K562 (cell line): ENCODE data around the gene AAGAB. TPM values are rescaled to one million over a fixed set of nuclear protein-coding genes. Genes with fewer than 3 reads are reported as not detected.

Source experiments
- ATAC-seq: fragments of 200-7000 bp; cut with Tn5 transposase; 3 replicates; pipeline ENCODE4 v1.9.1; 2020; ENCODE audit warnings: moderate library complexity
- BruUV-seq: library from RNA; stranded (reverse); fragments of 400-500 nt; replicated peaks from 2 replicates; lab custom pipeline; 2021; lab: Mats Ljungman, UMichigan
- CTCF ChIA-PET: fragments of 300-600 bp; formaldehyde crosslinking; extraction: SDS; loops from one replicate; lab custom pipeline; 2021; ENCODE audit warnings: low intra/inter-chr PET ratio; lab: Yijun Ruan, JAX
- POLR2A ChIA-PET: fragments of 300-600, 350-650 bp; sonication (Branson Sonifier 250); formaldehyde crosslinking; extraction: SDS; loops from one replicate; lab custom pipeline; 2021; ENCODE audit warnings: antibody characterized with exemption, inconsistent platforms; lab: Yijun Ruan, JAX
- DNase-seq, 4 experiments: peaks; one replicate each; pipeline versions ENCODE4 v3.0.0 to v3.0.0-alpha.2; 2011 to 2018; ENCODE audit warnings: low spot score in 3 of 4, mixed read lengths in 3 of 4; ENCODE audit errors: extremely low read depth in 1 of 4
- FAIRE-seq: peaks from 2 replicates; lab custom pipeline; 2011; peaks lifted over from hg19 to GRCh38; lab: Jason Lieb, UNC
- H2AFZ ChIP-seq: 2 replicates; pipeline ENCODE4 v1.6.0; 2011; ENCODE audit warnings: low read depth, low read length, control low read depth, inconsistent platforms
- H3K27ac ChIP-seq: fragments of 200-600 bp; 3 replicates; pipeline ENCODE4 v1.8.0; 2011; ENCODE audit warnings: low read depth, mild to moderate bottlenecking, control low read depth, inconsistent platforms, low read length, moderate library complexity, mixed read lengths; ENCODE audit errors: extremely low read depth
- H3K27me3 ChIP-seq, 2 experiments: fragments of 300-600 bp in 1 of 2; 2 replicates in 1 of 2; 3 replicates in 1 of 2; pipeline versions ENCODE4 v1.6.0 to v1.8.0; 2011; ENCODE audit warnings: inconsistent platforms in 2 of 2, low read length in 2 of 2, mild to moderate bottlenecking in 1 of 2, mixed read lengths in 1 of 2, moderate library complexity in 1 of 2; ENCODE audit not compliant: control insufficient read depth in 2 of 2, insufficient read depth in 2 of 2
- H3K36me3 ChIP-seq: fragments of 300-600 bp; 3 replicates; pipeline ENCODE4 v1.8.0; 2011; ENCODE audit warnings: mild to moderate bottlenecking, low read length, inconsistent platforms; ENCODE audit not compliant: control insufficient read depth, insufficient read depth
- H3K4me1 ChIP-seq, 2 experiments: fragments of 200-600 bp in 1 of 2; replicated peaks in 1 of 2; 2 replicates in 1 of 2; 3 replicates in 1 of 2; pipeline versions ENCODE4 v1.5.1 to v1.8.0; 2011; ENCODE audit warnings: inconsistent platforms in 2 of 2, low read length in 2 of 2, mild to moderate bottlenecking in 1 of 2, mixed read lengths in 1 of 2, moderate library complexity in 1 of 2; ENCODE audit not compliant: control insufficient read depth in 2 of 2, insufficient read depth in 2 of 2
- H3K4me2 ChIP-seq: 2 replicates; pipeline ENCODE4 v1.6.1; 2011; ENCODE audit warnings: low read length, control low read depth, inconsistent platforms, mixed read lengths; ENCODE audit not compliant: insufficient read depth
- H3K4me3 ChIP-seq: fragments of 200-600 bp; sonication (generic), shearing (Covaris generic); 2 replicates; pipeline ENCODE4 v1.5.1; 2016; ENCODE audit warnings: control low read depth, inconsistent platforms
- H3K79me2 ChIP-seq: fragments of 200-600 bp; 3 replicates; pipeline ENCODE4 v1.8.0; 2011; ENCODE audit warnings: low read length, inconsistent platforms; ENCODE audit not compliant: control insufficient read depth, insufficient read depth
- H3K9ac ChIP-seq, 2 experiments: 2 replicates each; pipeline versions ENCODE4 v1.6.0 to v1.6.1; 2011; ENCODE audit warnings: low read depth in 2 of 2, low read length in 2 of 2, control low read depth in 1 of 2, inconsistent platforms in 1 of 2, mild to moderate bottlenecking in 1 of 2, mixed read lengths in 1 of 2; ENCODE audit not compliant: insufficient read depth in 1 of 2
- H3K9me1 ChIP-seq: one replicate; pipeline ENCODE4 v1.6.0; 2011; ENCODE audit warnings: inconsistent platforms, mild to moderate bottlenecking, low read length, moderate library complexity; ENCODE audit not compliant: control insufficient read depth, insufficient read depth
- H3K9me3 ChIP-seq: replicated peaks from 2 replicates; pipeline ENCODE4 v1.5.1; 2011; ENCODE audit warnings: low read depth, low read length, inconsistent platforms; ENCODE audit not compliant: control insufficient read depth, insufficient read depth
- H4K20me1 ChIP-seq: replicated peaks from 2 replicates; pipeline ENCODE4 v1.6.1; 2011; ENCODE audit warnings: low read length, inconsistent platforms, mixed read lengths; ENCODE audit not compliant: control insufficient read depth, insufficient read depth
- ARID1B ChIP-seq: fragments of 450-650 bp; IDR thresholded peaks from 2 replicates; pipeline ENCODE4 v1.6.1; 2016; ENCODE audit warnings: antibody characterized with exemption, mild to moderate bottlenecking, inconsistent platforms
- ATF7 ChIP-seq: fragments of 450-650 bp; IDR thresholded peaks from 2 replicates; pipeline ENCODE4 v1.7.1; 2014; ENCODE audit warnings: mild to moderate bottlenecking, moderate library complexity
- BMI1 ChIP-seq: fragments of 150-350 bp; IDR thresholded peaks from 2 replicates; pipeline ENCODE4 v1.6.1; 2014; ENCODE audit warnings: low read length
- BRD9 ChIP-seq: fragments of 450-650 bp; IDR thresholded peaks from 2 replicates; pipeline ENCODE4 v1.6.1; 2018; ENCODE audit warnings: low read depth; ENCODE audit not compliant: partially characterized antibody
- CBFA2T3 ChIP-seq: fragments of 450-650 bp; IDR thresholded peaks from 2 replicates; pipeline ENCODE4 v1.6.1; 2017
- CTCFL ChIP-seq: IDR thresholded peaks from 2 replicates; pipeline ENCODE4 v1.6.1; 2011; ENCODE audit warnings: borderline replicate concordance, low read depth, mild to moderate bottlenecking, moderate library complexity, low read length; ENCODE audit not compliant: insufficient read depth, poor library complexity, severe bottlenecking
- E4F1 ChIP-seq: fragments of 250-450 bp; sonication (Bioruptor Pico); IDR thresholded peaks from 2 replicates; pipeline ENCODE4 v1.5.0; 2021; ENCODE audit warnings: mild to moderate bottlenecking, borderline replicate concordance
- FOXK2 ChIP-seq, 2 experiments: fragments of 450-650 bp; IDR thresholded peaks in 1 of 2; conservative IDR thresholded peaks in 1 of 2; 2 replicates each; pipeline ENCODE4 v1.6.1; 2016; ENCODE audit warnings: low read depth in 2 of 2, mild to moderate bottlenecking in 1 of 2
- HINFP ChIP-seq: fragments of 450-650 bp; conservative IDR thresholded peaks from 2 replicates; pipeline ENCODE4 v1.6.1; 2016; ENCODE audit warnings: missing genetic modification characterization, low read depth, mild to moderate bottlenecking, control low read depth, missing compliant biosample characterization
- IFI16 ChIP-seq: fragments of 250-450 bp; sonication (Bioruptor Pico); IDR thresholded peaks from 2 replicates; pipeline ENCODE4 v2.1.2; 2022; ENCODE audit warnings: mild to moderate bottlenecking, inconsistent platforms
- KLF13 ChIP-seq: fragments of 450-650 bp; IDR thresholded peaks from 2 replicates; pipeline ENCODE4 v1.6.1; 2016; ENCODE audit warnings: missing genetic modification characterization, low read depth, mild to moderate bottlenecking, missing compliant biosample characterization, moderate library complexity, borderline replicate concordance
- MYBL2 ChIP-seq, 2 experiments: fragments of 450-650 bp in 1 of 2; sonication (generic) in 1 of 2; formaldehyde crosslinking in 1 of 2; IDR thresholded peaks; 2 replicates each; pipeline versions ENCODE4 v1.6.1 to v1.8.1; 2017 to 2022; ENCODE audit warnings: borderline replicate concordance in 1 of 2, inconsistent platforms in 1 of 2, low read depth in 1 of 2, mild to moderate bottlenecking in 1 of 2, missing genetic modification reagents in 1 of 2, moderate library complexity in 1 of 2
- NR2F6 ChIP-seq: fragments of 450-650 bp; formaldehyde crosslinking; IDR thresholded peaks from 2 replicates; pipeline ENCODE4 v1.4.0; 2020; ENCODE audit warnings: mild to moderate bottlenecking
- TAL1 ChIP-seq: fragments of 450-650 bp; IDR thresholded peaks from 2 replicates; pipeline ENCODE4 v1.6.1; 2016; ENCODE audit warnings: mild to moderate bottlenecking
- ZBTB17 ChIP-seq: fragments of 450-650 bp; formaldehyde crosslinking; IDR thresholded peaks from 2 replicates; pipeline ENCODE4 v1.4.0; 2020; ENCODE audit warnings: mild to moderate bottlenecking
- WGBS: fragments of 100-300 bp; shearing (Covaris generic); methylation state at CpG from one replicate; pipeline ENCODE4 v1.1.6; 2016; ENCODE audit warnings: low coverage, mixed read lengths; ENCODE audit not compliant: insufficient coverage; ENCODE audit errors: missing lambda C conversion rate; 5-methylcytosine and 5-hydroxymethylcytosine counted together
- in situ Hi-C: fragments of 300-500 bp; cut with MboI; formaldehyde crosslinking; loops from 4 replicates; pipeline ENCODE4 v1.15.0; 2018; ENCODE audit warnings: inconsistent platforms, mixed read lengths
- intact Hi-C: fragments of 100-400 bp; cut with micrococcal nuclease; formaldehyde crosslinking; loops from 2 replicates; pipeline ENCODE4 v1.14.2; 2022
- polyA plus RNA-seq, 8 experiments: library from polyadenylated mRNA; depleted of rRNA in 4 of 8; stranded (reverse) in 5 of 8; unstranded in 3 of 8; fragments of >200 nt; fragmentation: Nextera tagmentation in 2 of 8; fragmentation: Illumina TruSeq in 1 of 8; extraction: Ambion mirVana in 2 of 8; extraction: Trizol in 1 of 8; gene quantifications; 2 replicates each; pipeline versions ENCODE4 v1.2.1 to v1.2.3, GENCODE V29; 2011 to 2014; ENCODE audit warnings: inconsistent platforms in 1 of 8, missing spikeins in 1 of 8
- total RNA-seq, 7 experiments: library from RNA; depleted of rRNA in 6 of 7; stranded (reverse); fragments of >200 nt in 6 of 7; fragmentation: Illumina TruSeq in 2 of 7; extraction: Trizol in 2 of 7; gene quantifications; 2 replicates each; pipeline versions ENCODE4 v1.2.1 to v1.2.3, GENCODE V29; 2011 to 2021; ENCODE audit warnings: low replicate concordance in 1 of 7

Gene AAGAB
- total and polyA plus RNA-seq, 9 of the 15 experiments (the other 6 are each of a cell fraction or from before 2014, with no cell fraction given), result 17.8 to 109 (median 58.3) TPM

GRCh38 chr15:67241132-67241855, 13.2 kb downstream of the AAGAB start:
- POLR2A ChIA-PET, result interaction anchor here (0.5 to 2.2 kb wide), 4 partner anchors 10 to 515 kb away, joined by 3 to 5 read pairs (median 3); no protein-coding TSS in a partner anchor
- intact Hi-C loops (no loop called here), in situ Hi-C loops (no loop called here)
- Histone ChIP-seq H3K4me1 (no peaks in the 10 kb centered on the region), H3K27ac (no peak overlapping the region), H3K79me2 (peaks cover 92% of the 10 kb centered on the region), H3K4me3 (no peak overlapping the region), H3K27me3 (no peaks in the 10 kb centered on the region), H3K4me2 (no peak overlapping the region), H3K36me3 (peaks cover 30% of the 10 kb centered on the region), H2AFZ (no peak overlapping the region), H3K9me3 (no peaks in the 10 kb centered on the region), H3K9me1 (no peaks in the 10 kb centered on the region), H4K20me1 (no peaks in the 10 kb centered on the region), H3K9ac (no peak overlapping the region)
- ATAC-seq (no peak; the same call in 2 of the 3 replicates), DNase-seq (no peak), FAIRE-seq (no peak)
- 60% methylated on average over 4 of the region's 4 CpGs for WGBS
- no TSS peak for BruUV-seq
- CTCF ChIA-PET, result interaction anchor here (0.6 to 3.2 kb wide), 2 partner anchors 62 to 155 kb away, joined by 3 to 16 read pairs; no protein-coding TSS in a partner anchor
- TF ChIP-seq BRD9 (no peak), FOXK2 (conservative IDR thresholded peaks at IDR 0.05 in 1 of 2, IDR thresholded peaks at IDR 0.05 in 1 of 2; ENCODE audit: low read depth in 2 of 2) (no peak), HINFP (tag) (no peak), ATF7 (no peak), CBFA2T3 (no peak), NR2F6 (CRISPR knock-in tag) (no peak), KLF13 (no peak), IFI16 (CRISPR knock-in tag) (no peak), BMI1 (no peak), MYBL2 (IDR thresholded peaks at IDR 0.05; ENCODE audit: low read depth) (no peak), MYBL2 (CRISPR knock-in tag; IDR thresholded peaks at IDR 0.05; ENCODE audit: borderline replicate concordance) (no peak), TAL1 (no peak), E4F1 (no peak), ARID1B (no peak), CTCFL (no peak), ZBTB17 (no peak)
